ENCODE results near the gene PTPRO. TPM values are rescaled to one million over a fixed set of nuclear protein-coding genes. Genes with fewer than 3 reads are reported as not detected.

PTPRO gene
- total and polyA plus RNA-seq, 10 of the 15 experiments (the other 5 are each of a cell fraction or from before 2014, with no cell fraction given) = 1.2 to 5.3 (median 3.5) TPM

GRCh38 chr12:15580431-15580830, 258.1 kb downstream of the PTPRO start (continued):
- TF ChIP-seq MAX (IDR thresholded peaks at IDR 0.05; ENCODE audit: low read depth, low read length) = no peak
- TF ChIP-seq SMAD1 (IDR thresholded peaks at IDR 0.05; ENCODE audit: low read depth, partially characterized antibody) = no peak
- TF ChIP-seq TBL1XR1 (IDR thresholded peaks at IDR 0.05; ENCODE audit: low read depth, low read length) = no peak
- TF ChIP-seq RELA (IDR thresholded peaks at IDR 0.05; ENCODE audit: borderline replicate concordance, partially characterized antibody) = no peak
- peak; percentile 47; the same call in 1 of the 2 replicates for TF ChIP-seq SMC3 (IDR thresholded peaks at IDR 0.05; ENCODE audit: borderline replicate concordance, low read length)
- no peak for TF ChIP-seq POLR2AphosphoS5 (IDR thresholded peaks at IDR 0.05; ENCODE audit: low read length)
- TF ChIP-seq ZNF24 (IDR thresholded peaks at IDR 0.05) = no peak
- no peak for TF ChIP-seq CHD4 (IDR thresholded peaks at IDR 0.05)
- peak; percentile 65 for TF ChIP-seq RAD21 (IDR thresholded peaks at IDR 0.05; ENCODE audit: insufficient read depth, low read depth, low read length)
- no peak for TF ChIP-seq JUNB (IDR thresholded peaks at IDR 0.05)
- no peak for TF ChIP-seq PRDM15 (CRISPR knock-in tag; IDR thresholded peaks at IDR 0.05)
- TF ChIP-seq MXI1 (IDR thresholded peaks at IDR 0.05; ENCODE audit: low read depth, low read length) = no peak
- TF ChIP-seq NR2F1 (conservative IDR thresholded peaks at IDR 0.05) = 0 out of 2 replicates have a peak, but pooled peaks have one; percentile 33
- no peak for TF ChIP-seq BRCA1 (IDR thresholded peaks at IDR 0.05; ENCODE audit: low read depth, low read length)
- no peak for TF ChIP-seq EGR1 (IDR thresholded peaks at IDR 0.05; ENCODE audit: borderline replicate concordance in 1 of 2, low read depth in 2 of 2, low read length in 2 of 2)
- TF ChIP-seq FOXM1 (IDR thresholded peaks at IDR 0.05; ENCODE audit: low read depth, low read length) = no peak
- no peak for TF ChIP-seq YBX1 (IDR thresholded peaks at IDR 0.05)
- peak in 2 of 3 experiments; percentile 33 to 52; a peak in 3 of 6 replicates for TF ChIP-seq CTCF (IDR thresholded peaks at IDR 0.05 in 2 of 3, conservative IDR thresholded peaks at IDR 0.05 in 1 of 3; ENCODE audit: control insufficient read depth in 2 of 3, extremely low read depth in 1 of 3, insufficient read depth in 1 of 3, low read depth in 3 of 3, low read length in 3 of 3)
- no peak for TF ChIP-seq REST (IDR thresholded peaks at IDR 0.05; ENCODE audit: low read depth, low read length)
- TF ChIP-seq HDAC6 (IDR thresholded peaks at IDR 0.05; ENCODE audit: unreplicated experiment) = no peak
- TF ChIP-seq MYC (IDR thresholded peaks at IDR 0.05; ENCODE audit: insufficient read depth, insufficient read length, insufficient replicate concordance, low read length, severe bottlenecking) = no peak

Data from GM12878 (cell line).